ENCODE results near the gene SLF2.

- TF ChIP-seq POLR2A (conservative IDR thresholded peaks at IDR 0.05) (no peak; the same call in 1 of the 2 replicates), CTCF (IDR thresholded peaks at IDR 0.05 in 2 of 3, conservative IDR thresholded peaks at IDR 0.05 in 1 of 3; ENCODE audit: insufficient read depth in 2 of 3, low read depth in 1 of 3, low read length in 3 of 3) (no peak), FOS (IDR thresholded peaks at IDR 0.05; ENCODE audit: extremely low read depth, insufficient read length) (no peak), TARDBP (IDR thresholded peaks at IDR 0.05) (no peak), ATF7 (IDR thresholded peaks at IDR 0.05) (no peak), SMC3 (conservative IDR thresholded peaks at IDR 0.05; ENCODE audit: insufficient read depth, low read depth, low read length) (no peak), POLR2AphosphoS2 (IDR thresholded peaks at IDR 0.05; ENCODE audit: low read length) (no peak), TSHZ1 (CRISPR knock-in tag; IDR thresholded peaks at IDR 0.05) (no peak), PCBP1 (IDR thresholded peaks at IDR 0.05; ENCODE audit: low read depth, low read length, poor library complexity, severe bottlenecking) (no peak), ZNF766 (CRISPR knock-in tag; conservative IDR thresholded peaks at IDR 0.05) (no peak), GTF2A2 (tag; IDR thresholded peaks at IDR 0.05) (no peak), NR3C1 (CRISPR knock-in tag; IDR thresholded peaks at IDR 0.05) (no peak), EZH2 (IDR thresholded peaks at IDR 0.05; ENCODE audit: borderline replicate concordance, low read depth, low read length) (no peak)
These were observed 84.1 kb downstream of the SLF2 start for GRCh38 chr10:100996678-100997359.
